ENCODE results near the gene RBP4.
A peak's percentile ranks its signal among the peaks of the same experiment; 100 is the strongest.

RBP4 gene

DNA sequence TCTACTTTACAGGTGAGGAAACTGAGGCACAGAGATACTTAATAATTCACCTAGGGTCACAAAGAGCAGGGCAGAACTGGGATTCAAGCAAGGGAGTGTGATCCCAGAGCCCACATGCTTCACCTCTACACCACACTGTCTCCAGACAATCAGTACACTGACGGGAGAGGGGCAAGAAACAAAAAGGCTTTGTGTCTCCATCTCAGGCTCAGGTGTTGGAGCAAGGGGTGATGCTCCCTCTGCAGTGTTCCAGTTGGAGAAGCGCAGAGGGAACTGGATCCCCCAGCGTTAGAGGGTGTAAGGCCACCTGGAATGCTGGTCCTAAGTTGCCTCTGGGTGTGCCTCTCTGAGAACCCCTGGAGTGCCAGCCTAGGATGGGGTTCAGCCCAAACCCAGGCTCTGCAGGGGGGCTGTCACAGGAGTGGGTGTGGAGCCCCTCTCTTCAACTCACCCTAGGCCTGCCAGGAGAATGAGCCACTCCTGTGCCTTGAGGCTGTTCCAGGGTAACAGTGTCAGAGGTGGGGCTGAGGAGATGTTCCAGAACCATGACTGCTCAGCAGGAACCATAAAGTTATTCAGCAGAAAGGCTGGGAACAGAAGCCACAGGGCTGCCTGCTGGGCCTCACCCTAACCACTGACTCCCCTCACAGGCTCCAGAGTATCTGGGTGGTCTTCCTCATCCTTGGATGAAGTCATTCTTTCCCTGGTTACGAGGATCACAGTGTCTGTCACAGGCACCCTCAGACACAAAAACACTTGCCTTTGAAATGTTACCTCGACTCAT lies 5.5 kb downstream of the RBP4 start:
- DNase-seq: no peak

DNA sequence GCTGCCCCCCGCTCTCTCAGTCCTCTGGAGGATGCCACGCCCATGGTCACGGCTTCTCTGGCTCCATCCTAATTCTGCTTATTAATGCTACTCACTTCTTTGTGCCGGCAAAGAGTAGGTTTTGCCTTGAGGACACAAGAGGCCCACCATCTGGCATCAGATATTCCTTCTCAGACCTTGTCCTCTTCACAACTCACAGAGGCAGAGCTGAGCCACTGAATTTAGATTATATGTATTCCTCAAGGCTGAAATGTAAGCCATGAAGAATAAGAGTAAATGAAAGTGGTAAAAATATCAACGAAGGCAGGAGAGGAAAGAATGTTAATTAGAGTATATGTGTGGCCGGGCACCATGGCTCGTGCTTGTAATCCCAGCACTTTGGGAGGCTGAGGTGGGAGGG lies 6.5 kb downstream of the RBP4 start:
- DNase-seq: no peak

DNA sequence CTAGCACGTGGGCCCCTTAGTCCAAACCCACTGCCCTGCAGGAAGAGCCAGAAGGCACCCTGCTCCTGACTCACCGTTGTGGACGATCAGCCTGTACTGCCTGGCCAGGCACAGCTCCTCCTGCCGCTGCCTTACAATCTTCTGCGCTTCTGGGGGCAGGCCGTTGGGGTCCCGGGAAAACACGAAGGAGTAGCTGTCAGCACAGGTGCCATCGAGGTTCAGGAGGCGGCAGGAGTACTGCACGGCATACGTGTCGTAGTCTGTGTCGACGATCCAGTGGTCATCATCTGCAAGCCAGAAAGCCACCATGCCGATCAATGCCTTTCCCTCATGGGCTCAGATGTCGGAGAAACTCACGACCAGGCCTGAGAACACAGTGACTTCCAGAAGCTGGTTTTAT lies 7.3 kb downstream of the RBP4 start:
- no peak for DNase-seq

DNA sequence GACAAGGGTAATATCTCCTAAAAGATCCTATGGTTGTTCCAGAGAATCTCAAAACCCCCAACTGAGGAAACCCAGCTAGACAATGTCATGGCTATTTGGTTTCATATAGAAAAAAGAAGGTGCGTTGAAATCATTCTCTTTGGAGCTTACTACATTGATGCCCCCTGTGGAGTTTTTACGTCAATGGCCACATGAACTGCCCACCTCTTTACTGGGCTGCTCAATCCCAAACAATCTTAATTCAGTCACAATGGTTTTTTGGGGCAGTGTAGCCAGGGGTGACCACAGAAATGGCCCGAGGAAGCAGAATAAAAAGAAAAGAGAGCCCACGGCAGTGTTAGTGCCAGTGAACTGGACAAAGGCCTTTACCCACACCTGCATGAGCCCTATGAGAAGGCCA lies 7.8 kb downstream of the RBP4 start:
- DNase-seq: no peak

DNA sequence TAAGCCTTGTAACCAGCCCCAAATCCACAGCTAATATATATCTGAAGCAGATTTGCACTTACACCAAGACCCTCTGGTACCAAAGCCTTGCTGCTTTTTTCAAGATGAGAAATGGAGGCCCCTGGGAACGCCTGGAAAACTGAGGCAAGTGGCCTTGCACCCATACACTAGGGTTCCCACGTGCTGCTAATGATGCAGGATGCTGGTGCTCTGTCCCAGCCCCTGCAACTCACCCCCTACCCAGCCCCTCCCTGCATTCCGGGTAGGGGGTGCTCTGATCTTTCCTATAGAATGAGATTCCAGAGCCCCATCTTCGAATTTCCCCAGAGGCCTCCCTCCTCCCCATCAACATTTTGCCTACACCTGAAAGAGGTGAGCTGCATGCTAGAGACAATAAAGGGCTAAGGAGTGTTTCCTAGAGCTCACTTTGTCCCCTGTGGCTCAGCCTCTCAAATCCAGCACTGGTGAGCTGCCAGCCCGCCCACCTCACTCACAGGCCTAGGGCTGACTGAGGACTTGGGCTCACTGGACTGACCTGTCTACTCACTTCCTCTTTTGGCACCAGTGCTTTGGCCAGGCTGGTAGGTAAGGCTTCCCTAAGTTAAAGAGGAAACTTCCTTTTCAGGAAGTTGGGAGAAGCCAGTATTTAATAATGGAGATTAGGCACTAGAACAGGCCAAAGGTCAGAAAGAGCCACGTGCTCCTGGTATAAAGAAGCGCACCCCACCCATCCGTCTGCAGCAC lies 9.8 kb downstream of the RBP4 start:
- no peak for DNase-seq

DNA sequence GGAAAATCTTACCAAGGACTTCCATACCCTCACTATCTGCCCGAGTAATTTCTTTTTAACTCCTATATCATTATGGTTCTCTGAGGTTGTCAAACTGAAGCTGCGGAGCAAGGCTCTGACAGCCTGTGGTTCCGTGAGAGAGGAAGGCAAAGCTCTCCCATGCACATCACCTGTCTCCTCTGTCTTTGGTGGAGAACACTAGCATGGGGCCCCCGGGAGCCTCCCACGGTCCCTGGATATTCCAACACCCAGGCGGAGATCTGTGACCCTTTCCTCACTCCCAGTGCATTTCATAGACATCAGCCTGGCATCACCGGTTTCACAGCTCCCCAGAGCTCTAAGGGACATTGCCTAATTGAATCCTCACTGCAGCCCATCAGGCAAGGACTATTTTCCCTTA lies 10.4 kb downstream of the RBP4 start:
- no peak for DNase-seq

DNA sequence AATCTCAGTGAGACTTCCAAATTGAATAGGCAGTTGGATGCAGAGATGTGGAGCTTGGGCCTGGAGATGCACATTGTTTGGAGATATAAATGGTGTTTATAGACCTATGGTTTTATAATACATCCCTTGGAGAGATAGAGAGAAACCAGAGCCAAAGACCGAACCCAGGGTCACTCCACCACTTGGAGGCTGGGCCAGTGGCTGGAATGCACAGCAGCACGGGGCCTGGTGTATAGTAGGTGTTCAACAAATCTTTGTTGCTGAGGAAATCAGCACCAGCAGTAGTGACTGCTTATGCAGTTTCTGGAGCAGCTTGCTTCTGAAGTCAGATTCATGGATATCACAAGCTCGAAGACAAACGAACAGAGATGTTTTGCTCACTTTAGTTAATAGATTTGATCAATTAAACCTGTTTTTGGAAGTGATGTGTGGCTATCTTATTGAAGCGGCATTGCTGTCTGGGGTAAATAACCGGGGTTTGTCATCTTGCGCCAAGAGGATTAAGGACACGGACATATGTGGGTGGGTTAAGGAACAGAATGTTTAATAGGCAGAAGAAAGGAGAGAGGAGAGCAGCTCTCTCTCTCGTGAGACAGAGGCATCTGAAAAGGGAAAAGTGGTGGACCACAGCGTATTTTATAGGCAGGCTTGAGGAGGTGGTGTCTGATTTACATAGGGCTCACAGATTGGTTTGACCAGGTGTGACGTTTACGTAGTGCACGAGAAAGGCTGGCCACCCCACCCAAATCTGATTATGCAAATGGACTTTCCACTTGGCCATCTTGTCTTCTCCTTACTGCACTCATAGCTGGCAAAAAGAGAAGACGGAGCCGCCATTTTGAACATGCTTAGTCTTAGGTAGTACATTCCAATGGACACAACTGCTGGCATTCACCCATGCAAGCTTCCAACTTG lies 11.1 kb downstream of the RBP4 start:
- no peak for DNase-seq

DNA sequence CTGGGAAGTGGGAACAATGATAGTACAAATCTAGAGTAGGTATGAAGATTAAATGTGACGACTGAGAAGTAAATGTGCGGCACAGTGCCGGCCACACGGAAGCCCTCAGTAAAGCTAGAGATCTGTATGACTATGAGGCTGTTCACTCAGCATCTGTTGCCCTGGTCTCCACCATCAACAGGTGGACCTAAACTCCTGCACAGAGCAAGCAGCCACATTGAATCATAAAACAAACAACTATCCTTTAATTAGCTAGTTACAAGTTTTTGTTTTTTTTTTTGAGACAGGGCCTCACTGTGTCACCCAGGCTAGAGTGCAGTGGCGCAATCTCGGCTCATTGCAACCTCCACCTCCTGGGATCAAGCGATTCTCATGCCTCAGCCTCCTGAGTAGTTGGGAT lies 16.6 kb downstream of the RBP4 start:
- no peak for DNase-seq

DNA sequence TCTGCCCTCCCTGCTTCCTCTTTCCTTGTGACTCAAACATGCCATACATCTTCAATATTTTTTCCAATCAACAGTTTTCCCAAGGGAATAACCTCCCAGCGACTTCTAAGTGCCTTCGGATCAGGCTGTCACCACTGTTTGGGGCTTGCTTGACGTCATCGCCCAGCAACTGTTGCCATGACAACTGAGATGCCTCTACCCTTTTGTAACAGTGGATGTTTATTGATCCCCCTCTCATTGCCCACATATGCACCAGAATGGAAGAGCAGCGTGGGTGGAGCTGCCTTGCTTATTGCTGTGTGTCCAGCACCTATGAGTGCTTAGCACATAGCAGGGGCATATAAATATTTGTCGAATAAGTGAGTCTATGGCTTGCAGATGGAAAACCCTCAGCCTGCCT lies 20.2 kb downstream of the RBP4 start:
- DNase-seq: peak; percentile 36

DNA sequence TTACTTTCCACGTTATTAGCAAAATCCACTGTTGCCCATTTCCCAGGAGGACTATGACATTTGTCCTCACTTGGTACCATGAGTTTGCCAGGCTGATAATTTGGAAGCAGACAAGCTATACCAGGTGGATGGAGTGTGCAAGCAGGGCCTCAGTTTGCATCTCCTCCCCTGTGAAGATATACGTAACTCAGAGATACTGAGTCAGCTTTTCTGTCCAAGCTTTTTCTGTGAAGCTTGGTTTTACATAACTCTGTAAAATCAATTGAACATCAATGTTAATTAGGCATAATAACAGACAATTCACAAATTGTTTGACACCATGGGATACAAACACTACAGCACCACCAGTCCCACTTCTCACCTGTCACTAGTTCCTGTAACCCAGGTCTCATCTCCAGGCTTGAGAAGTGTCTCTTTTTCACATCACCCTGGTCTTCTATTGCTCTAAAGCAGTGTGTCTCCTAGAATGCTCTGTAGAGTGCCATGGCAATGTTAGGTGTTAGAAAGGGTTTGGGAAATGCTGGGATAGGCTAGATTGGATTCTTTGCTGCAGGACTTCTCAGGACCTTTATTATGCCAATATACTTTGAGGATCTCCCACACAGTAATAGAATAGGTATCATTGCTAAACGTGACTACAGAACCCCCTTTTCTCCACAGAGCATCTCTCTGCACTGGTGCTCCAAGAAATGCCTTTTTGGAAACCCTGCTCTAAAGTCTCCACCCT lies 20.9 kb downstream of the RBP4 start:
- no peak for DNase-seq

DNA sequence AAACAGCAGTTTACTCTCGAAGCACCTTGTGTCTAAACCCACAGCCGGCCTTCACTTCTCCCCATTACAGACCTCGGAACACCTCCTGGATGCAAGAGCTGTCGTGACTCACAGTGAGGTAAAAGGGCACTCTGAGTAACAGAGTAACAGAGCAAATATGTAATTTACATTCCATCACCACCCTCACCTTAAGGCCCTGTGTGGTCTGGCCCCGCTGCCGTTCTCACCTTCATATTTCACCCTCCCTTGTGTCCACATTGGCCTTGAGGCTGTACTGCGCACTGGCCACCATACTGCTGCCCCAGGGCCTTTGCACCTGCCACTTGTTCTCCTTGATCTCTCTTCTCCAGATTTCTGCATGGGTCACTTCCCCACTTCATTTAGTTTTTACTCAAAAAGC lies 21.9 kb downstream of the RBP4 start:
- DNase-seq: no peak

DNA sequence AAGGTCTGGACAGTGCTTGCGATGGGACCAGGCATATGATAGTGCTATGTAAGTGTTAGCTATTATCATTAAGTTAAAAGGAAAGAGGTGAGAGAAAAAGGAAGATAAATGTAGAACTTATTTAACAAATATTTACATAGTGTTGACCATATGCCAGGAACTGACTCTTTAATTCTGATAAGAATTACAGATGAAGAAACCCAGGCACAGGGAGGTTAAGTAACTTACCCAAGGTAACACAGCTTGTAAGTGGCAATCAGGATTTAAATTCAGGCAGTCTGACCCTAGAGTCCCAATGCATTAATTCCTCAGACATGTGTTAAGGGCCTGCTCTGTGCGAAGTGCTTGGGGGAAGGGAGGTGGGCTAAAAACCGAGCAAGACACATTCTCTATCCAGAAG lies 23.5 kb downstream of the RBP4 start:
- DNase-seq: no peak

DNA sequence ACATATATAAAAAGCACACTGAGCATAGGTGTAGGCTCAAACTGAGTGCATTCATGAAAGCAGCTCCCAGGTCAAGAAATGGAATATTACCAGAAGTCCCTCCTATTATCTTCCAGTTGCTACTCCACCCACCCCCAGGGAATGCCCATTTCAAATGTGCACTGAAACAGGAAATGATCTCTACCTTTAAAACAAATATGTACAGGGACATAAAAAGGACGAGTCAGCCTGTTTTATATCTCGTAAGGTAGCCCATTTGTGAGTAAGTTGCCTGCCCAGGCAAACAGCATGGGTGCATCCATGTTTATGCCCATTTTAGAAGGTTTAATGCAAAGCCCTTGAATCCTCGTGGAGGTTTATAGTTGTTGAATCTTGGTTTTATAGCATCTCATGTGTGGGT lies 24.1 kb downstream of the RBP4 start:
- DNase-seq: peak; percentile 51

DNA sequence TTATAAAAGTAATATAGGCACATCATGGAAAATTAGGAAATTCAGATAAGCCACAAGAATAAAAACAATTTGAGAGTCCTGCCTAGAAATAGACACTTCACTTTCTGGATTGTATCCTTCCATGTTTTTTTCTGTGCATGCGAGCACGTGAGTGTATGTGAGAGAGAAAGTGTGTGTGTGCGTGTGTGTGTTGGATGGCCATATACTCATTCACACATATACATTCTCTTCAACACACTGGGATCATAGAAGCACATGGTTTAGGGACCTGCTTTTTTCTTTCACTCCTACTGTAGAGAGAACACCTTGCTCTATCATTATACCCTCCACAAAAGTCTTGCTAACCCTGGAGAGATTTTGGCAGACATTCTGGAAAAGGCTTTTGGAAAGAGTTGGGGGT lies 27.1 kb downstream of the RBP4 start:
- DNase-seq: no peak

DNA sequence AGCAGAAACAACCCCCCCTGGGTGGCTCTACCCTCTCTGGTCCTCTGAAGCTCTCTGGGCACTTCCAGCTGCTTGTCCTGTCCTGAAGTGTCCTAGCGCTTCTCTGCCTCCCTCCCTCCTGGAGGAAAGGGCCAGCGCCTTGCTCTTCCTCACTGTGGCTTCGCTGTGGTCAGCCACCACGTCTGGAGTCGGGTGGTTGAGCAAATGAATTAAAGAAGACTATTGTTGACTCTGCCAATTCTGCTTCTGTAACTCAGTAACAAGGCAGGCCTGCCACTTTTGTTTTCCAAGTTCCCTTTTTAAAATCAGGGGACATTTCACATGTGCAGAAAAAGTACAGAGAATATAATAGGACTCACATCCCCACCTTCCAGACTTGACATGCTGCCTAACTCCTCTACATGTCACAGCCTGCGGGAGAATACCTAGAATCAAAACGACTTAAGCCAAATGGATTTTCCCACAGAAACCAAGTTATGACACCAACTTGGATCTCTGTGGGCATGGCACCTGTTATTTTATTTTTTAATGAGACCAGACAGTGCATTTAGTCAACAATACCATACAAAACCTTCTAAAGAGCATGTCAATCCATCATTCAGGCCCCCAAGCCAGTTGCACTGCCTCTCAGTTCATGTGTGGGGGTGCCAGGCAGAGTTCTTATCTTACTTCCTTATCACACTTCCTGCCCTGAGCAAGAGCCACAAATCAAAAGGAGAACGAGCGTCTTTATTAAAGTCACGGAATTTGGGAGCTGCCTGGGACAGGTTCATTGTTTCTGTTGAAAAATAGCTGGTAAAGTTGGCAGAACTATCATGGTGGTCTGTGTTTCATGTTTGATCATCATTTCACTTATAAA lies 27.8 kb downstream of the RBP4 start:
- peak; percentile 14 for DNase-seq

DNA sequence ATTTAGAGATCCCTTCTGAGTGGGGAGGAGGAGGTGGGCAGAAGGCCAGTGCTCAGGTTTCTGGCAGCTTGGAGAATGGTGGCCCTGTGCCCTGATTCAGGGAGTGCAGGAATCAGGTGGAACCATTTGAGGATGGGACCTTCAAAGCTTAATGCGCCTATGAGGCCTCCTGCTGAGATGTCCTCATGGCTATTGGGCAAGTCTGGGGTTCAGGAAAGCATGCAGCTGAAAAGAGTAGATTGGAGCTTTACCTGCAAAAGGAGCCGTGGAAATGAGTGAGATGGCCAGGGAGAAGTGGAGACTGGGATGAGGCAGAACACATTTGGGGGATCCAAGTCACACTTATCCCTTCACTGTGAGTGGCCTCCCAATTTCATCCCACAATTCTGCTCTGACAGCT lies 28.4 kb downstream of the RBP4 start:
- DNase-seq: no peak

DNA sequence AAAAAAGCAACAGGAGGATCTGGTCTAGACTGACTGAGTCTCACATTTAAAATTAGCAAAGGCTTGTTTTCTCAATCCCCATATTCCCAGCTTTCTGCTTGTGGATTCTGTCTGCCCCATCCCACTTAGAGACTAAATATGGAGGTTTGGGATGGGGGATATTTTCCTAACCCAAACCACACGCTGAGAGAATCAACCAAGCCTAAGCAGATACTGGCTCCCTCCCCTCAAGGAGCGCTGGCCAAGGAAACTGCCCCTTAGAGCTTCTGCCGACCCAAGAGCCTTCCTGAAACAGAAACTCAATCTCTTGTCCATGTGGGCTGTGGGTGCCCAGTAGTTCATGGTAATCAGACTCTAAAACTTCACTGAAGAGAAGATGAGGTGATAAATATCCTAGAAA lies 30.7 kb downstream of the RBP4 start:
- peak; percentile 34 for DNase-seq

DNA sequence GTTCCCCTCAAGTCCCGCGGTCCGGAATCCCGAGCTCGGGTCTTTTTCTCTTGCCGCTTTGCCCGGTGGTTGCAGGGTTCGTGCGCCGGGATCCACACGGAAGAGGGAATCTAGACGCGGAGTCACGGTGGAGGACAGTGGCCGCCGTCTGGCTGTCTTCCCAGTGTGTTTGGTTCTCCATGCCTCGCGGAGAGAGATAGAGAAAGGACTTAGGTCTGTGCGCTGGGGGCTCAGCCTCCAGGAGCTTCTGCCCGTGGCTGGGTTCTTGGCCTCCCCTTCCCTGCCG lies 33.0 kb downstream of the RBP4 start:
- peak; percentile 73 for DNase-seq

DNA sequence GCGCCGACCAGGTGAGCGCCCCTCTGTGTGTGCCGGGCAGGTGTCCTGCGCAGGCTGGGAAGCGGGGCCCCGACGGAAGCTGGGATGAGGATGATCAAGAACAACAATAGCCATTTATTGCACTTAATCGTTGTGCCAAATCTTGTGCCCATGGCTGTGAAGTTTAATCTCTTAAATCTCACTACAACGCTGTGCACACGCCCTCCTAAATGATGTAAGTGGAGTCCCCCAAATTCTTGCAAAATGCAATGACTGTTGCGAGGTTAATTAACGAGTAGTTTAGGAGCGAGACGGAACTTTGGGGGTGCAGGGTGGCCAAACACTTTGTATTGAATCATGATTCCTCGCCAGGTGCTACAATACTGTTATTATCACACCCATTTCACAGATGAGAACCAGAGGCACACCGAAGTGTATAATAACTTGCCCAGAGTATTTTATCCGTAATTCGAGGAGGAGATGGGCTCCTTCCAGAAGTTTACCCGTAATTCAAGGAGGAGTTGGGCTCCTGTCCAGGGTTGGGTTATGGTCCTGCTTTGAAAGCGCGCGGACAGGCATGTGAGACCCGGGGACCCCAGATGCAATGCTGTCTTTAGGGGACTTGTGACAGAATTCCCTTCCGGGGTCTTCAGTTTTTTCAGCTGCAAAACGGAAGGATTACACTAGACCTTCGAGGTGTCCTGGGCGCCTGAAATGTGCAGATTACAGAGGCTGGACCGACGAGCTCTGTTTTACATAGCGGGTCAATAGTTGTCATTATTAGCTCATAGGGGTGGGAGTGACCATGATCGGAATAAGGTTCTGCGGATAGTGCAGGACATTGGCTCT lies 33.5 kb downstream of the RBP4 start:
- DNase-seq: peak; percentile 73

DNA sequence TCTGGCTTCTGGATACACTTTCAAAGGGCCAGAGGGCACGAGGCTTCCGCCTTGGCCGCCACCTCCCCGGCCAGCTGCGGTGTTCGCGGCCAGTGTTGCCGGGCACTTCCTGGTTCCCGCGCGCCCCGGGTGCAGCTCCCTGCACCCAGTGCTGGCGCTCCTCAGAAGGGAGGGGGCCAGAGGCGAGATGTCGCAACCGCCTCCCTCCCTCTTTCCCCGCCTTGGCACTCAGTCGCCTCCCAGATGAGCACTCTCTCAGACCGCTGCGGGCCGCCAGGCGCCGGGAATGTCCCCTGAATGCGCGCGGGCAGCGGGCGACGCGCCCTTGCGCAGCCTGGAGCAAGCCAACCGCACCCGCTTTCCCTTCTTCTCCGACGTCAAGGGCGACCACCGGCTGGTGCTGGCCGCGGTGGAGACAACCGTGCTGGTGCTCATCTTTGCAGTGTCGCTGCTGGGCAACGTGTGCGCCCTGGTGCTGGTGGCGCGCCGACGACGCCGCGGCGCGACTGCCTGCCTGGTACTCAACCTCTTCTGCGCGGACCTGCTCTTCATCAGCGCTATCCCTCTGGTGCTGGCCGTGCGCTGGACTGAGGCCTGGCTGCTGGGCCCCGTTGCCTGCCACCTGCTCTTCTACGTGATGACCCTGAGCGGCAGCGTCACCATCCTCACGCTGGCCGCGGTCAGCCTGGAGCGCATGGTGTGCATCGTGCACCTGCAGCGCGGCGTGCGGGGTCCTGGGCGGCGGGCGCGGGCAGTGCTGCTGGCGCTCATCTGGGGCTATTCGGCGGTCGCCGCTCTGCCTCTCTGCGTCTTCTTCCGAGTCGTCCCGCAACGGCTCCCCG lies 34.4 kb downstream of the RBP4 start, which contains the start of gene FFAR4:
FFAR4 (plus strand) TSS at position 231 of the 842 bp plus-strand sequence; CDS start at position 287, 56 bp downstream.
- peak; percentile 82 for DNase-seq

Measured in DMS53 (cell line).